Spleen (tissue), 7 donors: ENCODE measurements around the gene JPH4.

Experiments used
- POLR2A ChIP-seq, 3 donors: fragments of 450-650 bp; IDR thresholded peaks; one replicate each; pipeline ENCODE4 v1.5.1; 2017; ENCODE audit warnings: antibody characterized with exemption in 3 of 3, mild to moderate bottlenecking in 1 of 3
- TF ChIP-seq, protein P1 (sequence below), 11 experiments: fragments of 200-600 bp in 7 of 11; fragments of 450-650 bp in 4 of 11; sonication (generic) in 4 of 11; IDR thresholded peaks in 8 of 11; conservative IDR thresholded peaks in 3 of 11; 1 replicate in 7 of 11; 2 replicates in 4 of 11; pipeline versions ENCODE4 v1.4.0 to v1.8.0; 2016 to 2021; ENCODE audit warnings: antibody characterized with exemption in 11 of 11, inconsistent platforms in 4 of 11, mild to moderate bottlenecking in 1 of 11
- donor health status: DM: no; HTN: no; CAD: no; lungs with moderate emphysema.
- donor health status: DM: no; HTN: no; CAD: no.
- donor health status: DM: no; HTN: no; CAD: no.

DNA sequence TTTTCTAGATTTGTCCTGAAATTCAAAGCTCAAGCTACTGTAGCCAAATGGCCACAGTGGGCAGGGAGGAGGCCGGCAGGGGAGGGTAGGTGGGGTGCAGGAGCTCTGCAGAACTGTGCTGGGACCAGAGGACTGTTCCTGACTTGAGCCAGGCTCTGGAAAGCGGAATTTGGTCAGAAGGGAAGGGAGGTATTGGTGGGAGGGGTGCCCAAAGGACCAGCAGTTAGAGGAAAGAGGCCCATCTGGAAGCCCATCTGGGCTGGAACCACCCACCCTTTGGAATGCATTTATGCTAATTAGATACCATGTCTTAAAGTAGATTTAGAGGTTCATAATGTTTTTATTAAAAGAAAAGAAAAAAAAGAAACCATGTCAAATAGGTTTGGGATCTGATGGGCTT, 24.5 kb upstream of the JPH4 start:
- TF ChIP-seq, protein P1, sequence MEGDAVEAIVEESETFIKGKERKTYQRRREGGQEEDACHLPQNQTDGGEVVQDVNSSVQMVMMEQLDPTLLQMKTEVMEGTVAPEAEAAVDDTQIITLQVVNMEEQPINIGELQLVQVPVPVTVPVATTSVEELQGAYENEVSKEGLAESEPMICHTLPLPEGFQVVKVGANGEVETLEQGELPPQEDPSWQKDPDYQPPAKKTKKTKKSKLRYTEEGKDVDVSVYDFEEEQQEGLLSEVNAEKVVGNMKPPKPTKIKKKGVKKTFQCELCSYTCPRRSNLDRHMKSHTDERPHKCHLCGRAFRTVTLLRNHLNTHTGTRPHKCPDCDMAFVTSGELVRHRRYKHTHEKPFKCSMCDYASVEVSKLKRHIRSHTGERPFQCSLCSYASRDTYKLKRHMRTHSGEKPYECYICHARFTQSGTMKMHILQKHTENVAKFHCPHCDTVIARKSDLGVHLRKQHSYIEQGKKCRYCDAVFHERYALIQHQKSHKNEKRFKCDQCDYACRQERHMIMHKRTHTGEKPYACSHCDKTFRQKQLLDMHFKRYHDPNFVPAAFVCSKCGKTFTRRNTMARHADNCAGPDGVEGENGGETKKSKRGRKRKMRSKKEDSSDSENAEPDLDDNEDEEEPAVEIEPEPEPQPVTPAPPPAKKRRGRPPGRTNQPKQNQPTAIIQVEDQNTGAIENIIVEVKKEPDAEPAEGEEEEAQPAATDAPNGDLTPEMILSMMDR (IDR thresholded peaks at IDR 0.05 in 8 of 11, conservative IDR thresholded peaks at IDR 0.05 in 3 of 11), result no peak
- no peak for TF ChIP-seq POLR2A (IDR thresholded peaks at IDR 0.05)
